ENCODE measurements around the gene CLK3. TPM values are rescaled to one million over a fixed set of nuclear protein-coding genes. Genes with fewer than 3 reads are reported as not detected.
A peak's percentile ranks its signal among the peaks of the same experiment; 100 is the strongest.

Gene CLK3
- total and polyA plus RNA-seq, 2 of the 13 experiments (the other 11 are each of a cell fraction or from before 2014, with no cell fraction given): 41.5 to 82.0 TPM

DNA sequence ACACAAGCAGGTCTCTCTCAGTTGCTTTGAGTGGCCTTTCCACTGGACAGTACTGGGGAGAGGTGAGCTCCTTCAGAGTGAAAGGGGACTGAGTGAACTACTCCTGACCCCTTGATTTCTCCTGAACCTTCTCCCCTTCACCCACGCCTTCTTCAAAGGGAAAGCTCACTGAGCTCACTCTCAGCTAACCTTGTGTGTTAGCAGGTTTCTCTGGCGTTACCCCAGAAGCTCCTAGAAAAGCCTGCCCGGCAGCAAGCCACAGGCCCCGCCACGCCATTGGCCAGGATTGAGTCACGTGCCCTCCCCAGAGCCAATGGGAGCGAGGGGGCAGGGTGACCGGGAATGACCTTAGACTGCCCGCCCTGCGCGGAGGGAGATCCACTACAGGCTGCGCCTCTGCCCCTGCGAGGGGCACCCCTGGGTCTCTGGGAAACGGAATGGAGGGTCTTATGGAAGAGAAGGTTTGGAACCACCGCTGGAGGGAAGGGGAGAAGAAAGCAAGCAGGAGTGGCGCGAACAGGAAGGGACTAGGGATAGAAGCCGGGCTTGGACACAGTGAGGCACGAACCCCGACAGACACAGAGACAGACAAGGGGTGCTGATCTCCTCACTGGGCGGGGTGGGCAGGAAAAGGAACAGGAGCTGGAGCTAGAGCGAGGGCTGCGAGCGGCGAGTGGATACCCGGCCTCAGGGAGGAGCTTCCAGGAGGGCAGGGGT is 17.4 kb upstream of the CLK3 start (continued):
- TF ChIP-seq, protein P1, sequence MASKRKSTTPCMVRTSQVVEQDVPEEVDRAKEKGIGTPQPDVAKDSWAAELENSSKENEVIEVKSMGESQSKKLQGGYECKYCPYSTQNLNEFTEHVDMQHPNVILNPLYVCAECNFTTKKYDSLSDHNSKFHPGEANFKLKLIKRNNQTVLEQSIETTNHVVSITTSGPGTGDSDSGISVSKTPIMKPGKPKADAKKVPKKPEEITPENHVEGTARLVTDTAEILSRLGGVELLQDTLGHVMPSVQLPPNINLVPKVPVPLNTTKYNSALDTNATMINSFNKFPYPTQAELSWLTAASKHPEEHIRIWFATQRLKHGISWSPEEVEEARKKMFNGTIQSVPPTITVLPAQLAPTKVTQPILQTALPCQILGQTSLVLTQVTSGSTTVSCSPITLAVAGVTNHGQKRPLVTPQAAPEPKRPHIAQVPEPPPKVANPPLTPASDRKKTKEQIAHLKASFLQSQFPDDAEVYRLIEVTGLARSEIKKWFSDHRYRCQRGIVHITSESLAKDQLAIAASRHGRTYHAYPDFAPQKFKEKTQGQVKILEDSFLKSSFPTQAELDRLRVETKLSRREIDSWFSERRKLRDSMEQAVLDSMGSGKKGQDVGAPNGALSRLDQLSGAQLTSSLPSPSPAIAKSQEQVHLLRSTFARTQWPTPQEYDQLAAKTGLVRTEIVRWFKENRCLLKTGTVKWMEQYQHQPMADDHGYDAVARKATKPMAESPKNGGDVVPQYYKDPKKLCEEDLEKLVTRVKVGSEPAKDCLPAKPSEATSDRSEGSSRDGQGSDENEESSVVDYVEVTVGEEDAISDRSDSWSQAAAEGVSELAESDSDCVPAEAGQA (IDR thresholded peaks at IDR 0.05; ENCODE audit: low read depth): no peak
- TF ChIP-seq, protein P1 (CRISPR knock-in tag; IDR thresholded peaks at IDR 0.05; ENCODE audit: borderline replicate concordance): no peak
- TF ChIP-seq ZNF776 (CRISPR knock-in tag; IDR thresholded peaks at IDR 0.05): peak; percentile 74; the same call in 1 of the 2 replicates
- no peak for TF ChIP-seq ZNF644 (CRISPR knock-in tag; IDR thresholded peaks at IDR 0.05; ENCODE audit: low read depth)
- TF ChIP-seq RBAK (CRISPR knock-in tag; IDR thresholded peaks at IDR 0.05): no peak
- TF ChIP-seq, protein P2, sequence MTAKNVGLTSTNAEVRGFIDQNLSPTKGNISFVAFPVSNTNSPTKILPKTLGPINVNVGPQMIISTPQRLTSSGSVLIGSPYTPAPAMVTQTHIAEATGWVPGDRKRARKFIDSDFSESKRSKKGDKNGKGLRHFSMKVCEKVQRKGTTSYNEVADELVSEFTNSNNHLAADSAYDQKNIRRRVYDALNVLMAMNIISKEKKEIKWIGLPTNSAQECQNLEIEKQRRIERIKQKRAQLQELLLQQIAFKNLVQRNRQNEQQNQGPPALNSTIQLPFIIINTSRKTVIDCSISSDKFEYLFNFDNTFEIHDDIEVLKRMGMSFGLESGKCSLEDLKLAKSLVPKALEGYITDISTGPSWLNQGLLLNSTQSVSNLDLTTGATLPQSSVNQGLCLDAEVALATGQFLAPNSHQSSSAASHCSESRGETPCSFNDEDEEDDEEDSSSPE (CRISPR knock-in tag; IDR thresholded peaks at IDR 0.05): peak; percentile 83
- no peak for TF ChIP-seq EED (CRISPR knock-in tag; IDR thresholded peaks at IDR 0.05)
- TF ChIP-seq ZNF703 (CRISPR knock-in tag; IDR thresholded peaks at IDR 0.05; ENCODE audit: borderline replicate concordance): no peak
- no peak for TF ChIP-seq ZEB1 (IDR thresholded peaks at IDR 0.05; ENCODE audit: insufficient replicate concordance, low read depth)
- peak; percentile 67; the same call in 1 of the 2 replicates for TF ChIP-seq ZFP1 (CRISPR knock-in tag; IDR thresholded peaks at IDR 0.05)
- TF ChIP-seq, protein P3, sequence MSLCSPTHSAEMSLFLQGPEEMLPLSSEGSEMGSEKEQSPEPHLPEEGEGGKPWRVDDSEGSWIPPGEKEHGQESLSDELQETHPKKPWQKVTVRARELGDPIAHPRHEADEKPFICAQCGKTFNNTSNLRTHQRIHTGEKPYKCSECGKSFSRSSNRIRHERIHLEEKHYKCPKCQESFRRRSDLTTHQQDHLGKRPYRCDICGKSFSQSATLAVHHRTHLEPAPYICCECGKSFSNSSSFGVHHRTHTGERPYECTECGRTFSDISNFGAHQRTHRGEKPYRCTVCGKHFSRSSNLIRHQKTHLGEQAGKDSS (CRISPR knock-in tag; IDR thresholded peaks at IDR 0.05; ENCODE audit: borderline replicate concordance, low read depth): no peak
- TF ChIP-seq, protein P4, sequence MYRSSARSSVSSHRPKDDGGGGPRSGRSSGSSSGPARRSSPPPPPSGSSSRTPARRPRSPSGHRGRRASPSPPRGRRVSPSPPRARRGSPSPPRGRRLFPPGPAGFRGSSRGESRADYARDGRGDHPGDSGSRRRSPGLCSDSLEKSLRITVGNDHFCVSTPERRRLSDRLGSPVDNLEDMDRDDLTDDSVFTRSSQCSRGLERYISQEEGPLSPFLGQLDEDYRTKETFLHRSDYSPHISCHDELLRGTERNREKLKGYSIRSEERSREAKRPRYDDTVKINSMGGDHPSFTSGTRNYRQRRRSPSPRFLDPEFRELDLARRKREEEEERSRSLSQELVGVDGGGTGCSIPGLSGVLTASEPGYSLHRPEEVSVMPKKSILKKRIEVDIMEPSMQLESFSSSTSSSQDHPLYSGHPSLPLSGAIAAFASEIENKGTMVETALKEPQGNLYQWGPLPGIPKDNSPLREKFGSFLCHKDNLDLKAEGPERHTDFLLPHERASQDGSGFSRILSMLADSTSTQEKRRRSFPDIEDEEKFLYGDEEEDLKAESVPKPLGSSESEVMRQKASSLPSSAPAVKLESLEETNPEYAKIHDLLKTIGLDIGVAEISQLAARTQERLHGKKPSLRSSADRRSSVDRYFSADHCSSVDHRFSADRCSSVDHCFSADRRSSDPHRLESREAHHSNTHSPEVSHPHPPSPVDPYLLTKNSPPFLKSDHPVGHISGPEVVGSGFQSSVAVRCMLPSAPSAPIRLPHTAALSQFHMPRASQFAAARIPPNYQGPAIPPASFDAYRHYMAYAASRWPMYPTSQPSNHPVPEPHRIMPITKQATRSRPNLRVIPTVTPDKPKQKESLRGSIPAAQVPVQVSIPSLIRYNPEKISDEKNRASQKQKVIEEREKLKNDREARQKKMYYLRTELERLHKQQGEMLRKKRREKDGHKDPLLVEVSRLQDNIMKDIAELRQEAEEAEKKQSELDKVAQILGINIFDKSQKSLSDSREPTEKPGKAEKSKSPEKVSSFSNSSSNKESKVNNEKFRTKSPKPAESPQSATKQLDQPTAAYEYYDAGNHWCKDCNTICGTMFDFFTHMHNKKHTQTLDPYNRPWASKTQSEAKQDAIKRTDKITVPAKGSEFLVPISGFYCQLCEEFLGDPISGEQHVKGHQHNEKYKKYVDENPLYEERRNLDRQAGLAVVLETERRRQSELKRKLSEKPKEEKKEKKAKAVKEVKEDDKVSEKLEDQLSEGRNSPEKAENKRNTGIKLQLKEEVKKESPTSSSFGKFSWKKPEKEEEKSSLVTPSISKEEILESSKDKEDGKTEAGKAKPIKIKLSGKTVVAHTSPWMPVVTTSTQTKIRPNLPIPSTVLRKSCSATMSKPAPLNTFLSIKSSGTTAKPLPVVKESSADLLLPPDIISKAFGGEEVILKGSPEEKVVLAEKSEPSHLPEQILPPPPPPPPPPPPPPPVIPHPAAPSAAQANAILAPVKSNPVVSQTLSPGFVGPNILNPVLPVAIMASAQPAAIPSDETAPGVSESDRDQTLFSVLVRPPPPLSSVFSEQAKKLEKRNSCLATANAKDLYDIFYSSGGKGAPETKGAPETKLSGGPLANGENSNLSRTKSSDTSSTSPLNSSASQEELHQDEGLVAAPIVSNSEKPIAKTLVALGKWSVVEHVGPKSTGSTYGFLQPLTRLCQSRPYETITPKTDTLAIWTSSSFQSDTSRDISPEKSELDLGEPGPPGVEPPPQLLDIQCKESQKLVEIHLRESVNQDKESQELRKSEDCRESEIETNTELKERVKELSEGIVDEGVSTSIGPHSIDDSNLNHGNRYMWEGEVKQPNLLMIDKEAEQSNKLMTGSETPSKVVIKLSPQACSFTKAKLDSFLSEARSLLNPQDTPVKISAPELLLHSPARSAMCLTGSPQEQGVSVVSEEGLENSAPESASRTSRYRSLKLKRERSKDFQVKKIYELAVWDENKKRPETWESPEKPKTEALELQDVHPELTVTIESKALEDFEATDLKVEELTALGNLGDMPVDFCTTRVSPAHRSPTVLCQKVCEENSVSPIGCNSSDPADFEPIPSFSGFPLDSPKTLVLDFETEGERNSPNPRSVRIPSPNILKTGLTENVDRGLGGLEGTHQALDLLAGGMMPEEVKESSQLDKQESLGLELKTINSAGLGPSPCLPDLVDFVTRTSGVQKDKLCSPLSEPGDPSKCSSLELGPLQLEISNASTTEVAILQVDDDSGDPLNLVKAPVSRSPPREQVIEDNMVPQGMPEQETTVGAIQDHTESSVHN (CRISPR knock-in tag; IDR thresholded peaks at IDR 0.05): 0 out of 2 replicates have a peak, but pooled peaks have one; percentile 25
